ENCODE data around the gene OS9. TPM values are rescaled to one million over a fixed set of nuclear protein-coding genes. Genes with fewer than 3 reads are reported as not detected.

OS9 gene
- total and polyA plus RNA-seq, 9 of the 15 experiments (the other 6 are each of a cell fraction or from before 2014, with no cell fraction given), result 4.6 to 105 (median 89.5) TPM

GRCh38 chr12:57695770-57696432 lies 2.0 kb downstream of the OS9 start (continued):
- TF ChIP-seq BCLAF1 (IDR thresholded peaks at IDR 0.05; ENCODE audit: borderline replicate concordance in 1 of 2, control insufficient read depth in 1 of 2, low read depth in 2 of 2, low read length in 1 of 2) (no peak), HNRNPL (IDR thresholded peaks at IDR 0.05; ENCODE audit: low read depth, low read length) (no peak), ZNF740 (CRISPR knock-in tag; IDR thresholded peaks at IDR 0.05) (no peak), ZNF740 (tag; IDR thresholded peaks at IDR 0.05) (no peak), AFF1 (IDR thresholded peaks at IDR 0.05; ENCODE audit: low read depth in 1 of 2, partially characterized antibody in 2 of 2) (no peak), HMBOX1 (IDR thresholded peaks at IDR 0.05) (no peak), TRIM25 (IDR thresholded peaks at IDR 0.05; ENCODE audit: borderline replicate concordance) (no peak), MTA2 (IDR thresholded peaks at IDR 0.05; ENCODE audit: low read depth) (no peak), MED1 (CRISPR knock-in tag; IDR thresholded peaks at IDR 0.05; ENCODE audit: borderline replicate concordance) (no peak), L3MBTL2 (IDR thresholded peaks at IDR 0.05) (no peak)
